HG02798 (cell line): Measurements from ENCODE around the gene ACTN1.
"Not testable (repeated sequence)": the region's sequence is repeated elsewhere in the genome, so short reads cannot be mapped to it uniquely, and the experiment has no call there.

Source experiments
- ATAC-seq: cut with Tn5 transposase; IDR thresholded peaks from one replicate; pipeline ENCODE4 v1.9.1; 2021; ENCODE audit warnings: mild to moderate bottlenecking; ENCODE audit not compliant: unreplicated experiment, poor library complexity

The ACTN1 gene

GRCh38 chr14:68879321-68879781 lies 99.8 kb downstream of the ACTN1 start:
- no peak for ATAC-seq

GRCh38 chr14:68878908-68879307 lies 100.2 kb downstream of the ACTN1 start:
- ATAC-seq = no peak

GRCh38 chr14:68877993-68878575 lies 101.0 kb downstream of the ACTN1 start:
- no peak for ATAC-seq

GRCh38 chr14:68876976-68877375 lies 102.1 kb downstream of the ACTN1 start:
- no peak for ATAC-seq

- ATAC-seq = no peak
Observed at GRCh38 chr14:68874746-68875155, 104.4 kb downstream of the ACTN1 start.

- no peak for ATAC-seq
Observed at GRCh38 chr14:68873376-68873775, 105.7 kb downstream of the ACTN1 start.

- ATAC-seq = no peak
Observed at GRCh38 chr14:68871392-68871791, 107.7 kb downstream of the ACTN1 start.

GRCh38 chr14:68866991-68867533 lies 112.0 kb downstream of the ACTN1 start:
- no peak for ATAC-seq

GRCh38 chr14:68865542-68865941 lies 113.6 kb downstream of the ACTN1 start:
- ATAC-seq = no peak

GRCh38 chr14:68864361-68864750 lies 114.7 kb downstream of the ACTN1 start:
- no peak for ATAC-seq

- no peak for ATAC-seq
Observed at GRCh38 chr14:68863610-68864360, 115.3 kb downstream of the ACTN1 start.

GRCh38 chr14:68862954-68863594 lies 116.0 kb downstream of the ACTN1 start:
- no peak for ATAC-seq

- ATAC-seq = no peak
Observed at GRCh38 chr14:68860771-68861170, 118.3 kb downstream of the ACTN1 start.

- no peak for ATAC-seq
Observed at GRCh38 chr14:68857516-68858070, 121.5 kb downstream of the ACTN1 start.

- no peak for ATAC-seq
Observed at GRCh38 chr14:68856572-68856971, 122.5 kb downstream of the ACTN1 start.

GRCh38 chr14:68854421-68854820 lies 124.7 kb downstream of the ACTN1 start:
- ATAC-seq = no peak

GRCh38 chr14:68853749-68854148 lies 125.4 kb downstream of the ACTN1 start:
- ATAC-seq = no peak

- not testable (repeated sequence) for ATAC-seq
Observed at GRCh38 chr14:68852493-68852892, 126.6 kb downstream of the ACTN1 start.

GRCh38 chr14:68851078-68851477 lies 128.0 kb downstream of the ACTN1 start:
- no peak for ATAC-seq

GRCh38 chr14:68849416-68849815 lies 129.7 kb downstream of the ACTN1 start:
- ATAC-seq = no peak

GRCh38 chr14:68848253-68848652 lies 130.8 kb downstream of the ACTN1 start:
- ATAC-seq = no peak
